GM23338 (cell line): ENCODE results near the gene RADIL. TPM values are rescaled to one million over a fixed set of nuclear protein-coding genes. Genes with fewer than 3 reads are reported as not detected.

Experiments
- ATAC-seq: fragments of 200-7000 bp; cut with Tn5 transposase; 3 replicates; pipeline ENCODE4 v1.9.1; 2020
- DNase-seq: peaks from one replicate; pipeline ENCODE4 v3.0.0-alpha.2; 2015; ENCODE audit warnings: low spot score
- H2AFZ ChIP-seq: fragments of 200-600 bp; sonication (generic); 2 replicates; pipeline ENCODE4 v1.8.0; 2016; ENCODE audit warnings: antibody characterized with exemption, mild to moderate bottlenecking, moderate library complexity
- H3F3A ChIP-seq: fragments of 200-600 bp; sonication (generic); replicated peaks from 2 replicates; pipeline ENCODE4 v1.8.0; 2017; ENCODE audit warnings: antibody characterized with exemption, mixed run types, low read depth
- H3K27ac ChIP-seq: fragments of 200-600 bp; sonication (generic); 2 replicates; pipeline ENCODE4 v1.6.1; 2016; ENCODE audit warnings: low read depth
- H3K27me3 ChIP-seq: fragments of 200-600 bp; sonication (generic); 2 replicates; pipeline ENCODE4 v1.8.0; 2016; ENCODE audit warnings: mild to moderate bottlenecking, mixed run types, moderate library complexity; ENCODE audit not compliant: insufficient read depth
- H3K36me3 ChIP-seq: fragments of 200-600 bp; sonication (generic); 2 replicates; pipeline ENCODE4 v1.8.0; 2016; ENCODE audit warnings: mild to moderate bottlenecking; ENCODE audit not compliant: insufficient read depth
- H3K4me1 ChIP-seq: fragments of 200-600 bp; sonication (generic); 2 replicates; pipeline ENCODE4 v1.8.0; 2016; ENCODE audit warnings: mild to moderate bottlenecking, moderate library complexity; ENCODE audit not compliant: insufficient read depth
- H3K4me2 ChIP-seq: fragments of 200-600 bp; sonication (generic); 2 replicates; pipeline ENCODE4 v1.7.1; 2017; ENCODE audit warnings: mixed run types
- H3K4me3 ChIP-seq: fragments of 200-600 bp; sonication (generic); 2 replicates; pipeline ENCODE4 v1.6.1; 2016; ENCODE audit warnings: mixed run types
- H3K79me2 ChIP-seq: fragments of 200-600 bp; sonication (generic); replicated peaks from 2 replicates; pipeline ENCODE4 v1.8.0; 2017; ENCODE audit warnings: mild to moderate bottlenecking; ENCODE audit not compliant: insufficient read depth
- H3K9me2 ChIP-seq: fragments of 200-600 bp; sonication (generic); 2 replicates; pipeline ENCODE4 v1.8.0; 2017; ENCODE audit not compliant: insufficient read depth
- H4K20me1 ChIP-seq: fragments of 200-600 bp; sonication (generic); replicated peaks from 2 replicates; pipeline ENCODE4 v1.8.0; 2017; ENCODE audit warnings: mild to moderate bottlenecking; ENCODE audit not compliant: insufficient read depth
- H3K27ac Mint-ChIP-seq: 2 replicates; pipeline ENCODE4 v1.8.0; 2020; ENCODE audit warnings: inconsistent platforms, mild to moderate bottlenecking, moderate library complexity, mixed read lengths
- H3K27me3 Mint-ChIP-seq: 3 replicates; pipeline ENCODE4 v1.8.0; 2022; ENCODE audit warnings: low read depth, mild to moderate bottlenecking, moderate library complexity, mixed read lengths, inconsistent platforms; ENCODE audit not compliant: insufficient read depth, poor library complexity
- H3K36me3 Mint-ChIP-seq: 3 replicates; pipeline ENCODE4 v1.8.0; 2021; ENCODE audit warnings: low read depth, mild to moderate bottlenecking, inconsistent platforms, moderate library complexity, mixed read lengths
- H3K4me1 Mint-ChIP-seq: 3 replicates; pipeline ENCODE4 v1.8.0; 2020; ENCODE audit warnings: mild to moderate bottlenecking, inconsistent platforms, mixed read lengths
- H3K4me3 Mint-ChIP-seq: 3 replicates; pipeline ENCODE4 v1.8.0; 2021; ENCODE audit warnings: moderate library complexity, mild to moderate bottlenecking, inconsistent platforms, mixed read lengths
- H3K9me3 Mint-ChIP-seq: 3 replicates; pipeline ENCODE4 v1.8.0; 2020; ENCODE audit warnings: moderate library complexity, mild to moderate bottlenecking, inconsistent platforms, mixed read lengths
- CREB1 ChIP-seq: fragments of 250-450 bp; sonication (Bioruptor Pico); IDR thresholded peaks from 2 replicates; pipeline ENCODE4 v1.5.0; 2020; ENCODE audit warnings: low read depth, mild to moderate bottlenecking, moderate library complexity
- ETS1 ChIP-seq: IDR thresholded peaks from 2 replicates; pipeline ENCODE4 v1.6.1; 2016; ENCODE audit warnings: antibody characterized with exemption
- EZH2 ChIP-seq: fragments of 200-600 bp; sonication (generic); IDR thresholded peaks from one replicate; pipeline ENCODE4 v1.8.0; 2017; ENCODE audit warnings: antibody characterized with exemption, mild to moderate bottlenecking, low read depth; ENCODE audit not compliant: unreplicated experiment
- EZH2phosphoT487 ChIP-seq: fragments of 200-600 bp; sonication (generic); IDR thresholded peaks from one replicate; pipeline ENCODE4 v1.8.1; 2018; ENCODE audit warnings: antibody characterized with exemption; ENCODE audit not compliant: unreplicated experiment
- JUNB ChIP-seq: IDR thresholded peaks from one replicate; pipeline ENCODE4 v1.6.1; 2016; ENCODE audit warnings: antibody characterized with exemption; ENCODE audit not compliant: unreplicated experiment
- NANOG ChIP-seq: IDR thresholded peaks from 2 replicates; pipeline ENCODE4 v1.6.1; 2016; ENCODE audit warnings: antibody characterized with exemption, borderline replicate concordance
- POLR2AphosphoS5 ChIP-seq: IDR thresholded peaks from 2 replicates; pipeline ENCODE4 v1.6.1; 2016; ENCODE audit warnings: antibody characterized with exemption, low read depth
- STAT1 ChIP-seq: IDR thresholded peaks from one replicate; pipeline ENCODE4 v1.6.1; 2016; ENCODE audit warnings: antibody characterized with exemption; ENCODE audit not compliant: unreplicated experiment
- ZNF114 ChIP-seq: fragments of 250-450 bp; sonication (Bioruptor Pico); IDR thresholded peaks from 2 replicates; pipeline ENCODE4 v1.5.0; 2020; ENCODE audit warnings: mild to moderate bottlenecking, moderate library complexity
- ZNF331 ChIP-seq: fragments of 250-450 bp; sonication (Bioruptor Pico); IDR thresholded peaks from 2 replicates; pipeline ENCODE4 v1.5.0; 2020; ENCODE audit warnings: low read depth, mild to moderate bottlenecking, moderate library complexity
- ZNF462 ChIP-seq: fragments of 250-450 bp; sonication (Bioruptor Pico); IDR thresholded peaks from 2 replicates; pipeline ENCODE4 v1.5.0; 2020; ENCODE audit warnings: mild to moderate bottlenecking, moderate library complexity
- polyA plus RNA-seq: library from polyadenylated mRNA; unstranded; fragments of >200 nt; fragmentation: Nextera tagmentation; extraction: Ambion mirVana; gene quantifications from 2 replicates; pipeline ENCODE4 v1.2.1, GENCODE V29; 2016
- total RNA-seq: library from RNA; depleted of rRNA; stranded (reverse); fragments of >200 nt; shearing (Covaris generic); gene quantifications from 2 replicates; pipeline ENCODE4 v1.2.3, GENCODE V29; 2014
- TF ChIP-seq, protein P1 (sequence below): IDR thresholded peaks from one replicate; pipeline ENCODE4 v1.6.1; 2018; ENCODE audit warnings: antibody characterized with exemption; ENCODE audit not compliant: unreplicated experiment
- TF ChIP-seq, protein P2 (sequence below), 2 experiments: fragments of 200-600 bp in 1 of 2; sonication (generic) in 1 of 2; conservative IDR thresholded peaks; 2 replicates each; pipeline versions ENCODE4 v1.5.1 to v1.6.1; 2016 to 2017; ENCODE audit warnings: antibody characterized with exemption in 2 of 2, low read depth in 2 of 2, mild to moderate bottlenecking in 2 of 2, moderate library complexity in 1 of 2

The RADIL gene
- total and polyA plus RNA-seq, 2 experiments from 2014 or later: 4.3 to 9.8 TPM

DNA sequence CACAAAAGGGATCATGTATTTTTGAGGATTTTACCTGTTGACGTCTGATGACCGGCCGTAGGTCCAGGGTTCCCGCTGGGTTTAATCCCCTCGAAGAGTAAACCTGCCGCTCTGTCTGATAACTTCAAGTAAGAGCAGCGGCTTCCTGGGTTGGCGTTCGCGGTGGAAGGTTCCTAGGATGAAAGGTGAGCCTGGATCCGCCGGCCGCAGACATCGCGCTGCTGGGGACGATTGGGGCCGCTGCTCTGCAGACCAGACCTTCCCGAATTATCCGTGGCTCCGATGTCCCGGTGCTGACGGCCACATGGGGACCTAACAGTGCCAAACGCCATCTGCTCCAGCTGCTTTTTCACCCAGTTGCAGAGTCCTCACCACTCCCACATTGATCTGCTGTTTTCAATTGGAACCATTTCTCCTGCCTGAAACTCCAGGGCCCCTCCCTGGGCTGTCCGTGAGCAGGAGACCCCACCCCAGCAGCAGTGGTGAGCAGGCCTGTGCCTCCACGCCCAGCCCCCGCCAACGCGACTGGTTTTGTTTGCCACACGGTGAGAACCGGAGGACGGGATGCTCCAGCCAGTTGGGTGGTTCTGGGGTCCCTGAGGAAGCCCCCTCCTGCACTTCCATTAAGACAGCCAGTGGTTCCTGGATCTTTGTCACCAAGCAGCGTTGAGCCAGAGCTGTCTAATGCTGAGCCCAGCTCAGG, 120.3 kb downstream of the RADIL start:
- no peak overlapping the region for H3K4me3 Mint-ChIP-seq

More for the DNA sequence above, 120.3 kb downstream of the RADIL start:
- ATAC-seq (no peak), DNase-seq (no peak)
- Histone ChIP-seq H3K4me2 (no peak overlapping the region), H3K4me3 (no peak overlapping the region), H3K79me2 (no peaks in the 10 kb centered on the region), H3K27ac (no peak overlapping the region), H3K27me3 (no peaks in the 10 kb centered on the region), H4K20me1 (no peaks in the 10 kb centered on the region; the same call in none of the 2 replicates), H3K36me3 (no peaks in the 10 kb centered on the region; the same call in 1 of the 2 replicates), H2AFZ (no peak overlapping the region), H3K9me2 (no peaks in the 10 kb centered on the region), H3K4me1 (no peaks in the 10 kb centered on the region), H3F3A (no peaks in the 10 kb centered on the region)
- TF ChIP-seq ZNF331 (no peak), ETS1 (no peak), STAT1 (no peak), EZH2 (no peak), CREB1 (no peak), POLR2AphosphoS5 (no peak), NANOG (no peak), ZNF114 (no peak), EZH2phosphoT487 (no peak), ZNF462 (CRISPR knock-in tag) (no peak), JUNB (no peak)
- TF ChIP-seq, protein P1, sequence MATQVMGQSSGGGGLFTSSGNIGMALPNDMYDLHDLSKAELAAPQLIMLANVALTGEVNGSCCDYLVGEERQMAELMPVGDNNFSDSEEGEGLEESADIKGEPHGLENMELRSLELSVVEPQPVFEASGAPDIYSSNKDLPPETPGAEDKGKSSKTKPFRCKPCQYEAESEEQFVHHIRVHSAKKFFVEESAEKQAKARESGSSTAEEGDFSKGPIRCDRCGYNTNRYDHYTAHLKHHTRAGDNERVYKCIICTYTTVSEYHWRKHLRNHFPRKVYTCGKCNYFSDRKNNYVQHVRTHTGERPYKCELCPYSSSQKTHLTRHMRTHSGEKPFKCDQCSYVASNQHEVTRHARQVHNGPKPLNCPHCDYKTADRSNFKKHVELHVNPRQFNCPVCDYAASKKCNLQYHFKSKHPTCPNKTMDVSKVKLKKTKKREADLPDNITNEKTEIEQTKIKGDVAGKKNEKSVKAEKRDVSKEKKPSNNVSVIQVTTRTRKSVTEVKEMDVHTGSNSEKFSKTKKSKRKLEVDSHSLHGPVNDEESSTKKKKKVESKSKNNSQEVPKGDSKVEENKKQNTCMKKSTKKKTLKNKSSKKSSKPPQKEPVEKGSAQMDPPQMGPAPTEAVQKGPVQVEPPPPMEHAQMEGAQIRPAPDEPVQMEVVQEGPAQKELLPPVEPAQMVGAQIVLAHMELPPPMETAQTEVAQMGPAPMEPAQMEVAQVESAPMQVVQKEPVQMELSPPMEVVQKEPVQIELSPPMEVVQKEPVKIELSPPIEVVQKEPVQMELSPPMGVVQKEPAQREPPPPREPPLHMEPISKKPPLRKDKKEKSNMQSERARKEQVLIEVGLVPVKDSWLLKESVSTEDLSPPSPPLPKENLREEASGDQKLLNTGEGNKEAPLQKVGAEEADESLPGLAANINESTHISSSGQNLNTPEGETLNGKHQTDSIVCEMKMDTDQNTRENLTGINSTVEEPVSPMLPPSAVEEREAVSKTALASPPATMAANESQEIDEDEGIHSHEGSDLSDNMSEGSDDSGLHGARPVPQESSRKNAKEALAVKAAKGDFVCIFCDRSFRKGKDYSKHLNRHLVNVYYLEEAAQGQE: no peak
- TF ChIP-seq, protein P2, sequence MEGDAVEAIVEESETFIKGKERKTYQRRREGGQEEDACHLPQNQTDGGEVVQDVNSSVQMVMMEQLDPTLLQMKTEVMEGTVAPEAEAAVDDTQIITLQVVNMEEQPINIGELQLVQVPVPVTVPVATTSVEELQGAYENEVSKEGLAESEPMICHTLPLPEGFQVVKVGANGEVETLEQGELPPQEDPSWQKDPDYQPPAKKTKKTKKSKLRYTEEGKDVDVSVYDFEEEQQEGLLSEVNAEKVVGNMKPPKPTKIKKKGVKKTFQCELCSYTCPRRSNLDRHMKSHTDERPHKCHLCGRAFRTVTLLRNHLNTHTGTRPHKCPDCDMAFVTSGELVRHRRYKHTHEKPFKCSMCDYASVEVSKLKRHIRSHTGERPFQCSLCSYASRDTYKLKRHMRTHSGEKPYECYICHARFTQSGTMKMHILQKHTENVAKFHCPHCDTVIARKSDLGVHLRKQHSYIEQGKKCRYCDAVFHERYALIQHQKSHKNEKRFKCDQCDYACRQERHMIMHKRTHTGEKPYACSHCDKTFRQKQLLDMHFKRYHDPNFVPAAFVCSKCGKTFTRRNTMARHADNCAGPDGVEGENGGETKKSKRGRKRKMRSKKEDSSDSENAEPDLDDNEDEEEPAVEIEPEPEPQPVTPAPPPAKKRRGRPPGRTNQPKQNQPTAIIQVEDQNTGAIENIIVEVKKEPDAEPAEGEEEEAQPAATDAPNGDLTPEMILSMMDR (conservative IDR thresholded peaks at IDR 0.05; ENCODE audit: low read depth in 2 of 2): no peak
- Mint-ChIP-seq H3K27me3 (peaks cover 7% of the 10 kb centered on the region), H3K9me3 (no peaks in the 10 kb centered on the region; the same call in 2 of the 3 replicates), H3K27ac (no peak overlapping the region), H3K4me1 (no peaks in the 10 kb centered on the region), H3K36me3 (peaks cover 8% of the 10 kb centered on the region; the same call in 2 of the 3 replicates)
